Measurements from ENCODE around the gene ISL2. TPM values are rescaled to one million over a fixed set of nuclear protein-coding genes. Genes with fewer than 3 reads are reported as not detected.
A peak's percentile ranks its signal among the peaks of the same experiment; 100 is the strongest.

The ISL2 gene
- total RNA-seq, 2 experiments from 2014 or later: 3.7 TPM

- Mint-ChIP-seq H3K4me1 (peaks cover 59% of the 10 kb centered on the region), H3K4me3 (peak overlapping the region; percentile 73), H3K36me3 (ENCODE audit: low read depth) (peaks cover 35% of the 10 kb centered on the region), H3K9me3 (no peaks in the 10 kb centered on the region), H3K27ac (no peak overlapping the region), H3K27me3 (peaks cover 79% of the 10 kb centered on the region)
- CTCF ChIA-PET: interaction anchor here (1.0 to 1.2 kb wide), 2 partner anchors 29 to 201 kb away, joined by 3 read pairs; partner anchors contain the start of gene ETFA
- peak; percentile 48 for DNase-seq
- POLR2A ChIA-PET: no interaction called here
These were observed 4.3 kb downstream of the ISL2 start for GRCh38 chr15:76340803-76341365.

DNA sequence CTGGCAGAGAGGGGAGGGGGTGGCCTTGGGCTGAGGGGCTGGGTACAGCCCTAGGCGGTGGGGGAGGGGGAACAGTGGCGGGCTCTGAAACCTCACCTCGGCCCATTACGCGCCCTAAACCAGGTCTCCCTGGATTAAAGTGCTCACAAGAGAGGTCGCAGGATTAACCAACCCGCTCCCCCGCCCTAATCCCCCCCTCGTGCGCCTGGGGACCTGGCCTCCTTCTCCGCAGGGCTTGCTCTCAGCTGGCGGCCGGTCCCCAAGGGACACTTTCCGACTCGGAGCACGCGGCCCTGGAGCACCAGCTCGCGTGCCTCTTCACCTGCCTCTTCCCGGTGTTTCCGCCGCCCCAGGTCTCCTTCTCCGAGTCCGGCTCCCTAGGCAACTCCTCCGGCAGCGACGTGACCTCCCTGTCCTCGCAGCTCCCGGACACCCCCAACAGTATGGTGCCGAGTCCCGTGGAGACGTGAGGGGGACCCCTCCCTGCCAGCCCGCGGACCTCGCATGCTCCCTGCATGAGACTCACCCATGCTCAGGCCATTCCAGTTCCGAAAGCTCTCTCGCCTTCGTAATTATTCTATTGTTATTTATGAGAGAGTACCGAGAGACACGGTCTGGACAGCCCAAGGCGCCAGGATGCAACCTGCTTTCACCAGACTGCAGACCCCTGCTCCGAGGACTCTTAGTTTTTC, 4.9 kb downstream of the ISL2 start:
- Mint-ChIP-seq H3K9me3 (no peaks in the 10 kb centered on the region), H3K4me3 (peak overlapping the region; percentile 30), H3K4me1 (peaks cover 59% of the 10 kb centered on the region), H3K27me3 (peaks cover 82% of the 10 kb centered on the region), H3K36me3 (ENCODE audit: low read depth) (peaks cover 35% of the 10 kb centered on the region), H3K27ac (peak overlapping the region; percentile 10)
- CTCF ChIA-PET: interaction anchor here (0.8 to 1.0 kb wide), 2 partner anchors 24 to 202 kb away, joined by 3 read pairs; no protein-coding TSS in a partner anchor
- POLR2A ChIA-PET: no interaction called here
- DNase-seq: no peak

GRCh38 chr15:76342058-76342381, 5.4 kb downstream of the ISL2 start:
- Mint-ChIP-seq H3K4me3 (peak overlapping the region; percentile 30), H3K27me3 (peaks cover 79% of the 10 kb centered on the region), H3K27ac (peak overlapping the region; percentile 10), H3K36me3 (ENCODE audit: low read depth) (peaks cover 35% of the 10 kb centered on the region), H3K4me1 (peaks cover 54% of the 10 kb centered on the region), H3K9me3 (no peaks in the 10 kb centered on the region)
- ChIA-PET CTCF (interaction anchor here (0.8 to 1.0 kb wide), 2 partner anchors 23 to 203 kb away, joined by 3 read pairs; no protein-coding TSS in a partner anchor), POLR2A (no interaction called here)
- no peak for DNase-seq

GRCh38 chr15:76342382-76343201, 6.0 kb downstream of the ISL2 start:
- Mint-ChIP-seq H3K36me3 (ENCODE audit: low read depth) (peaks cover 32% of the 10 kb centered on the region), H3K4me1 (peaks cover 49% of the 10 kb centered on the region), H3K27me3 (peaks cover 76% of the 10 kb centered on the region), H3K4me3 (peak overlapping the region; percentile 30), H3K9me3 (no peaks in the 10 kb centered on the region), H3K27ac (no peak overlapping the region)
- no peak for DNase-seq
- ChIA-PET CTCF (interaction anchor here (0.8 kb wide), 1 partner anchor 23 kb away, joined by 3 read pairs; no protein-coding TSS in a partner anchor), POLR2A (no interaction called here)

GRCh38 chr15:76343313-76343996, 6.9 kb downstream of the ISL2 start:
- H3K4me3 Mint-ChIP-seq: no peak overlapping the region
- peaks cover 35% of the 10 kb centered on the region for H3K36me3 Mint-ChIP-seq (ENCODE audit: low read depth)
- no peak overlapping the region for H3K27ac Mint-ChIP-seq
- H3K9me3 Mint-ChIP-seq: no peaks in the 10 kb centered on the region
- no peak for DNase-seq
- H3K4me1 Mint-ChIP-seq: peaks cover 46% of the 10 kb centered on the region
- CTCF ChIA-PET: interaction anchor here (3.3 kb wide), 1 partner anchor 8 kb away, joined by 9 read pairs; the partner anchor contains the start of gene ISL2
- peaks cover 81% of the 10 kb centered on the region for H3K27me3 Mint-ChIP-seq
- POLR2A ChIA-PET: no interaction called here

DNA sequence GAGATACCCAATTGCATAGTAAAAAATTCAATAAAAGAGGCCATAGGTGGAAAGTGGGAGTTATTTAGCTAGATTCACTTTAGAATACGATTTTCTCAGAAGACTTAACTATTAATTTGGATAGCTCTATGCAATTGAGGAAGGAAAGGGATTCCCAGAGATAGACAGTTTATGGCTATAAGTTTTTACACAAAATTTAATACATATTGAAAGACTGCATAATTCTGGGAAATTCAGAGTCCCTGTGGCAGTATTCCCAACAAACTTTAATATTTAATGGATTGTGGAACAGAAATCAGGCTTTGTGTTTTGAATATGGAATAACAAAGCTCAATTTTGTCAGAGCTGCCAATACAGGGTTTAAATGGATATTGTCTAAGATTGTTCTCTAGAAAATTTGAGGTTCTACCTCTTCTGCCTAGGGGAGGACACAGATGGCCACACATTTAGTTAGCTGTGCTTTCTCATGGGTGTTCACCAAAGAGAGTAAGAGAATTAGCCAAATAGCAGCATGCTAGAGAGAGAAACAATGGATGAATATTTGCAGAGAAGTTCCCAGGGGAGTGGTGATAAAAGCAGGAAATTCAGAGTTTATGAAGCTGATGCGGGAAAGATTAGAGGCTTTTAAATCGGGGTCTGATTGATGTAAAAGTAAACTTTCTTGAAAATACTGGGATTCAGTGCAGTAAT, 8.5 kb downstream of the ISL2 start:
- peaks cover 28% of the 10 kb centered on the region for H3K36me3 Mint-ChIP-seq (ENCODE audit: low read depth)
- peak overlapping the region; percentile 47 for H3K4me3 Mint-ChIP-seq
- POLR2A ChIA-PET: interaction anchor here (1.1 to 2.9 kb wide), 3 partner anchors 8 to 561 kb away, joined by 3 to 15 read pairs (median 4); partner anchors contain the start of gene ISL2
- peaks cover 30% of the 10 kb centered on the region for H3K4me1 Mint-ChIP-seq
- H3K27me3 Mint-ChIP-seq: peaks cover 70% of the 10 kb centered on the region
- CTCF ChIA-PET: interaction anchor here (1.3 to 3.3 kb wide), 2 partner anchors 9 to 11 kb away, joined by 4 to 9 read pairs; partner anchors contain the start of gene ISL2
- H3K27ac Mint-ChIP-seq: no peak overlapping the region
- DNase-seq: no peak
- H3K9me3 Mint-ChIP-seq: no peaks in the 10 kb centered on the region

- Mint-ChIP-seq H3K4me3 (peak overlapping the region; percentile 47), H3K9me3 (no peaks in the 10 kb centered on the region), H3K27me3 (peaks cover 68% of the 10 kb centered on the region), H3K4me1 (peaks cover 25% of the 10 kb centered on the region), H3K27ac (no peak overlapping the region), H3K36me3 (ENCODE audit: low read depth) (peaks cover 24% of the 10 kb centered on the region)
- POLR2A ChIA-PET: interaction anchor here (1.0 to 2.9 kb wide), 4 partner anchors 9 to 560 kb away, joined by 3 to 15 read pairs (median 4); partner anchors contain the start of gene ISL2
- DNase-seq: no peak
- CTCF ChIA-PET: interaction anchor here (1.3 to 3.3 kb wide), 2 partner anchors 10 to 11 kb away, joined by 4 to 9 read pairs; partner anchors contain the start of gene ISL2
These were observed 9.0 kb downstream of the ISL2 start for GRCh38 chr15:76345583-76345879.

- ChIA-PET POLR2A (interaction anchor here (1.0 to 2.9 kb wide), 3 partner anchors 9 to 112 kb away, joined by 3 to 15 read pairs (median 4); partner anchors contain the start of gene ISL2), CTCF (interaction anchor here (3.3 kb wide), 1 partner anchor 10 kb away, joined by 9 read pairs; the partner anchor contains the start of gene ISL2)
These were observed 9.5 kb downstream of the ISL2 start for GRCh38 chr15:76345880-76346668.

DNA sequence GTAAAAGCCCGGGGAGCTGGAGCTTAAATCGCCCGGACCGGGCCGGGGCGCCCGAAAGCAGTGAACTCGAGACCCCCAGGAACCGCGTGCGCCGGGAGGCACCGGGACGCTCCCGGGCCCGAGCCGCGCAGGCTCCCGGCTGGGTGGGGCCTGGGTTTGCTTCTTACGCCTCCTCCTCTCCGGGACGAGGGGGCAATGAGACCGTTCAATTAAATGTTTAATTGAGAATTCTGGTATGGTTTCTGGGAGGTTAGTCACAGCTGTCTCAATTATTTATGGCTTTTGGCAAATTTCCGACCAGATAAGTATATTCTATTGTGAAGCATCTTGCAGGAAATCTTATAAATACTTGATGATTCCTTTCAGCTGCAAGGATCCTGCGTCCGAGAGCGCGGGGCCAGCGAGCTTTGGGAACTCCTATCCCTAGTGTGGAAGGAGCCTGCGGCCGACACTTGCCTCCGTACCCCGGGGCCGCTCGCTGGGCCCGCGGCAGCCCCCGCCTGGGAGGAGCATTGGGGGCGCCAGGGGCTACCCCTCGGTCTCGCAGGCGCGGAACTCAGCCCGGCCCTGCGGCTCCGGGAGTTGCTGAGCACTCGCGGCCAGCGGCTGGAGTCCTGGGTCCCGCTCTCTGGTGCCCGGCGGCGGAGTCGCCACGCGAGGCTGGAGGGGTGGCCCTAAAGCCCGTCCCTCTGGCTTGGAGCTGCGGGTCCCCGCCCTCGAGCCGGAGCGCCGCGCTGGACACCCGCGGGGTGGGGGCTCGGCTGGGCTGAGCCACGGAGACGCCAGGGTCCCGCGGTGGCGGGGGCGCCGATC, 10.3 kb downstream of the ISL2 start:
- CTCF ChIA-PET: interaction anchor here (3.3 kb wide), 1 partner anchor 11 kb away, joined by 9 read pairs; the partner anchor contains the start of gene ISL2
- Mint-ChIP-seq H3K4me1 (peaks cover 14% of the 10 kb centered on the region), H3K27me3 (peaks cover 56% of the 10 kb centered on the region)

More at GRCh38 chr15:76345880-76346668, 9.5 kb downstream of the ISL2 start:
- no peak overlapping the region for H3K27ac Mint-ChIP-seq
- H3K36me3 Mint-ChIP-seq (ENCODE audit: low read depth): peaks cover 20% of the 10 kb centered on the region
- H3K27me3 Mint-ChIP-seq: peaks cover 62% of the 10 kb centered on the region
- peak overlapping the region; percentile 47 for H3K4me3 Mint-ChIP-seq
- H3K9me3 Mint-ChIP-seq: no peaks in the 10 kb centered on the region
- H3K4me1 Mint-ChIP-seq: peaks cover 20% of the 10 kb centered on the region
- no peak for DNase-seq

DNA sequence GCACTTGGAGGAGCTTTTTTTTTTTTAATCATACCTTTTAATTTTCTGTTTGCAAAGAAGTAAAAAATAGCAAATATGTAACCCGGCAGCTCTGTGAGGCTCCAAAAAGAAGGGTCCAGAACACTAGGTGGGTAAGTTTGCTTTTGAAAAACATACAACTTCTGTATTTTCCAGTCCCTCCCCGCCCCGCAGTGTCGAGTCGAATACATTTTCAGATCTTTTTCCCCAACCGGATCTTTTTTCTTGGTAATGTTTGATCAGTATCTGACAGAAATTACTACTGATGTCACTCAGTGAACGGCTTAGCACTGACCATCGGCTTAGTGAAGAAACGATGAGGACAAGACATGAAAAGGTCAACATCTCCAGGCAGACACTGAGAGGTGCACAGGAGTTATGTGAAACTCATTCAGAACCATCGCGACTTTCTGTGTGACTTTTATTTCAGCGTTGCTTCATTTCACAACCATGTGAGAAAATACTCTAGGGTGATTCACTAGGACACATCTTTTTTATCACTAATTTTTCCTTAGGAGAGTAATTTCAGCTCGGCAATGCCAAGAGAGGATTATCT, 11.0 kb downstream of the ISL2 start:
- Mint-ChIP-seq H3K27me3 (peaks cover 52% of the 10 kb centered on the region), H3K36me3 (ENCODE audit: low read depth) (peaks cover 12% of the 10 kb centered on the region), H3K4me3 (no peak overlapping the region), H3K27ac (no peak overlapping the region), H3K9me3 (no peaks in the 10 kb centered on the region), H3K4me1 (peaks cover 10% of the 10 kb centered on the region)
- DNase-seq: no peak
- POLR2A ChIA-PET: interaction anchor here (1.3 to 2.9 kb wide), 2 partner anchors 11 to 12 kb away, joined by 3 to 15 read pairs; partner anchors contain the start of gene ISL2
- CTCF ChIA-PET: no interaction called here

More for the DNA sequence above, 10.3 kb downstream of the ISL2 start:
- H3K4me3 Mint-ChIP-seq: no peak overlapping the region
- POLR2A ChIA-PET: interaction anchor here (1.0 to 2.9 kb wide), 2 partner anchors 10 to 113 kb away, joined by 3 to 15 read pairs; partner anchors contain the start of gene ISL2
- DNase-seq: no peak
- H3K27ac Mint-ChIP-seq: no peak overlapping the region
- H3K9me3 Mint-ChIP-seq: no peaks in the 10 kb centered on the region
- H3K36me3 Mint-ChIP-seq (ENCODE audit: low read depth): peaks cover 15% of the 10 kb centered on the region
